BE2C (cell line): ENCODE results near the gene DPEP2.

Source experiments
- DNase-seq: peaks from one replicate; pipeline ENCODE4 v3.0.0-alpha.2; 2020
- H3K27me3 ChIP-seq: fragments of 250-450 bp; sonication (Bioruptor Pico); 2 replicates; pipeline ENCODE4 v1.5.1; 2020; ENCODE audit warnings: mild to moderate bottlenecking
- H3K36me3 ChIP-seq: fragments of 250-450 bp; sonication (Bioruptor Pico); 2 replicates; pipeline ENCODE4 v1.5.1; 2020; ENCODE audit warnings: mild to moderate bottlenecking
- H3K4me1 ChIP-seq: fragments of 250-450 bp; sonication (Bioruptor Pico); 2 replicates; pipeline ENCODE4 v1.5.1; 2020
- H3K4me3 ChIP-seq: 2 replicates; pipeline ENCODE4 v1.5.1; 2011; ENCODE audit warnings: low read depth, low read length
- H3K9me3 ChIP-seq: fragments of 250-450 bp; sonication (Bioruptor Pico); 2 replicates; pipeline ENCODE4 v1.5.1; 2020
- CTCF ChIP-seq: IDR thresholded peaks from 2 replicates; pipeline ENCODE4 v1.5.1; 2012; ENCODE audit warnings: mild to moderate bottlenecking, low read depth, low read length

Gene DPEP2

GRCh38 chr16:67946128-67946569 is 53.1 kb downstream of the DPEP2 start:
- no peaks in the 10 kb centered on the region for H3K36me3 ChIP-seq
- H3K4me3 ChIP-seq = no peak overlapping the region
- peaks cover 8% of the 10 kb centered on the region for H3K4me1 ChIP-seq
- no peaks in the 10 kb centered on the region for H3K27me3 ChIP-seq
- no peak for DNase-seq
- H3K9me3 ChIP-seq = no peaks in the 10 kb centered on the region
- TF ChIP-seq CTCF = no peak

GRCh38 chr16:67945392-67945933 is 53.8 kb downstream of the DPEP2 start:
- Histone ChIP-seq H3K4me1 (peaks cover 7% of the 10 kb centered on the region), H3K27me3 (no peaks in the 10 kb centered on the region), H3K4me3 (no peak overlapping the region), H3K36me3 (no peaks in the 10 kb centered on the region), H3K9me3 (no peaks in the 10 kb centered on the region)
- TF ChIP-seq CTCF = no peak
- DNase-seq = no peak

- H3K9me3 ChIP-seq = no peaks in the 10 kb centered on the region
- TF ChIP-seq CTCF = no peak
- H3K36me3 ChIP-seq = no peaks in the 10 kb centered on the region
- DNase-seq = no peak
- H3K4me1 ChIP-seq = peaks cover 7% of the 10 kb centered on the region
- no peak overlapping the region for H3K4me3 ChIP-seq
- H3K27me3 ChIP-seq = no peaks in the 10 kb centered on the region
These were observed 54.4 kb downstream of the DPEP2 start for GRCh38 chr16:67944690-67945391.

- Histone ChIP-seq H3K9me3 (no peaks in the 10 kb centered on the region), H3K27me3 (no peaks in the 10 kb centered on the region), H3K36me3 (no peaks in the 10 kb centered on the region), H3K4me1 (peaks cover 7% of the 10 kb centered on the region), H3K4me3 (no peak within 1 kb of the TSS)
- no peak for DNase-seq
- TF ChIP-seq CTCF = no peak
These were observed 55.4 kb downstream of the DPEP2 start, which contains the start of gene LCAT for GRCh38 chr16:67943619-67944504. LCAT (minus strand) TSS chr16:67944120; CDS start chr16:67944101, 19 bp downstream.

GRCh38 chr16:67943256-67943618 is 56.0 kb downstream of the DPEP2 start:
- Histone ChIP-seq H3K36me3 (no peaks in the 10 kb centered on the region), H3K9me3 (no peaks in the 10 kb centered on the region), H3K4me1 (peaks cover 7% of the 10 kb centered on the region), H3K27me3 (no peaks in the 10 kb centered on the region), H3K4me3 (no peak overlapping the region)
- TF ChIP-seq CTCF = no peak
- no peak for DNase-seq
